ES-I3 (cell line): ENCODE measurements around the gene LRP6.

Experiments
- H3K36me3 ChIP-seq: 2 replicates; pipeline ENCODE4 v1.6.1; 2013; ENCODE audit warnings: mild to moderate bottlenecking, low read length, control low read depth, moderate library complexity; ENCODE audit not compliant: insufficient read depth
- H3K4me1 ChIP-seq: 2 replicates; pipeline ENCODE4 v1.6.1; 2013; ENCODE audit warnings: mild to moderate bottlenecking, control low read depth, low read length; ENCODE audit not compliant: insufficient read depth
- H3K9ac ChIP-seq: 2 replicates; pipeline ENCODE4 v1.6.1; 2013; ENCODE audit warnings: low read depth, mild to moderate bottlenecking, low read length, moderate library complexity
- H3K9me3 ChIP-seq: 2 replicates; pipeline ENCODE4 v1.6.1; 2013; ENCODE audit warnings: mild to moderate bottlenecking, low read length, moderate library complexity; ENCODE audit not compliant: control insufficient read depth, insufficient read depth

The LRP6 gene

GRCh38 chr12:12214635-12215131 lies 52.2 kb downstream of the LRP6 start:
- H3K36me3 ChIP-seq, result no peaks in the 10 kb centered on the region
- H3K9me3 ChIP-seq, result no peaks in the 10 kb centered on the region
- H3K4me1 ChIP-seq, result peaks cover 13% of the 10 kb centered on the region; the same call in 1 of the 2 replicates
- H3K9ac ChIP-seq, result no peak overlapping the region

GRCh38 chr12:12214201-12214600 lies 52.6 kb downstream of the LRP6 start:
- Histone ChIP-seq H3K4me1 (peaks cover 13% of the 10 kb centered on the region; the same call in 1 of the 2 replicates), H3K9ac (no peak overlapping the region), H3K9me3 (no peaks in the 10 kb centered on the region), H3K36me3 (no peaks in the 10 kb centered on the region)

- H3K9ac ChIP-seq, result no peak overlapping the region
- H3K4me1 ChIP-seq, result peaks cover 13% of the 10 kb centered on the region; the same call in 1 of the 2 replicates
- H3K36me3 ChIP-seq, result no peaks in the 10 kb centered on the region
- H3K9me3 ChIP-seq, result no peaks in the 10 kb centered on the region
Observed at GRCh38 chr12:12212769-12213168, 54.1 kb downstream of the LRP6 start.

GRCh38 chr12:12210983-12211382 lies 55.9 kb downstream of the LRP6 start:
- Histone ChIP-seq H3K9ac (no peak overlapping the region), H3K4me1 (peaks cover 4% of the 10 kb centered on the region; the same call in 1 of the 2 replicates), H3K9me3 (no peaks in the 10 kb centered on the region), H3K36me3 (no peaks in the 10 kb centered on the region)

- H3K9me3 ChIP-seq, result no peaks in the 10 kb centered on the region
- H3K9ac ChIP-seq, result no peak overlapping the region
- peaks cover 4% of the 10 kb centered on the region; the same call in 1 of the 2 replicates for H3K4me1 ChIP-seq
- H3K36me3 ChIP-seq, result no peaks in the 10 kb centered on the region
Observed at GRCh38 chr12:12210416-12210815, 56.4 kb downstream of the LRP6 start.

- Histone ChIP-seq H3K9me3 (no peaks in the 10 kb centered on the region), H3K36me3 (no peaks in the 10 kb centered on the region), H3K9ac (no peak overlapping the region), H3K4me1 (peaks cover 2% of the 10 kb centered on the region; the same call in 1 of the 2 replicates)
Observed at GRCh38 chr12:12209675-12210074, 57.2 kb downstream of the LRP6 start.

GRCh38 chr12:12209043-12209442 lies 57.8 kb downstream of the LRP6 start:
- H3K9ac ChIP-seq, result no peak overlapping the region
- H3K4me1 ChIP-seq, result no peaks in the 10 kb centered on the region
- H3K36me3 ChIP-seq, result no peaks in the 10 kb centered on the region
- H3K9me3 ChIP-seq, result no peaks in the 10 kb centered on the region

- Histone ChIP-seq H3K4me1 (no peaks in the 10 kb centered on the region), H3K9ac (no peak overlapping the region), H3K36me3 (no peaks in the 10 kb centered on the region), H3K9me3 (no peaks in the 10 kb centered on the region)
Observed at GRCh38 chr12:12207746-12208145, 59.1 kb downstream of the LRP6 start.

- Histone ChIP-seq H3K36me3 (no peaks in the 10 kb centered on the region), H3K4me1 (no peaks in the 10 kb centered on the region), H3K9me3 (no peaks in the 10 kb centered on the region), H3K9ac (no peak overlapping the region)
Observed at GRCh38 chr12:12206776-12207388, 60.0 kb downstream of the LRP6 start.

GRCh38 chr12:12202747-12203146 lies 64.1 kb downstream of the LRP6 start:
- Histone ChIP-seq H3K9ac (no peak overlapping the region), H3K4me1 (no peaks in the 10 kb centered on the region), H3K36me3 (peaks cover 5% of the 10 kb centered on the region), H3K9me3 (no peaks in the 10 kb centered on the region)

- Histone ChIP-seq H3K36me3 (peaks cover 5% of the 10 kb centered on the region), H3K9me3 (no peaks in the 10 kb centered on the region), H3K9ac (no peak overlapping the region), H3K4me1 (no peaks in the 10 kb centered on the region)
Observed at GRCh38 chr12:12202105-12202504, 64.7 kb downstream of the LRP6 start.

GRCh38 chr12:12201274-12201758 lies 65.5 kb downstream of the LRP6 start:
- Histone ChIP-seq H3K4me1 (no peaks in the 10 kb centered on the region), H3K9ac (no peak overlapping the region), H3K36me3 (peaks cover 5% of the 10 kb centered on the region), H3K9me3 (no peaks in the 10 kb centered on the region; the same call in 1 of the 2 replicates)

- H3K36me3 ChIP-seq, result peaks cover 5% of the 10 kb centered on the region
- H3K9me3 ChIP-seq, result no peaks in the 10 kb centered on the region; the same call in 1 of the 2 replicates
- no peaks in the 10 kb centered on the region for H3K4me1 ChIP-seq
- no peak overlapping the region for H3K9ac ChIP-seq
Observed at GRCh38 chr12:12200363-12200762, 66.5 kb downstream of the LRP6 start.

GRCh38 chr12:12198124-12198523 lies 68.7 kb downstream of the LRP6 start:
- Histone ChIP-seq H3K9ac (no peak overlapping the region), H3K36me3 (peaks cover 5% of the 10 kb centered on the region), H3K9me3 (no peaks in the 10 kb centered on the region; the same call in 1 of the 2 replicates), H3K4me1 (no peaks in the 10 kb centered on the region)

GRCh38 chr12:12197128-12197527 lies 69.7 kb downstream of the LRP6 start:
- H3K36me3 ChIP-seq, result peaks cover 5% of the 10 kb centered on the region
- no peak overlapping the region for H3K9ac ChIP-seq
- H3K9me3 ChIP-seq, result no peaks in the 10 kb centered on the region; the same call in 1 of the 2 replicates
- no peaks in the 10 kb centered on the region for H3K4me1 ChIP-seq
